Measurements from ENCODE around the gene PPM1M. TPM values are rescaled to one million over a fixed set of nuclear protein-coding genes. Genes with fewer than 3 reads are reported as not detected.

PPM1M gene
- total RNA-seq, 1 donor from 2014 or later, result 10.6 TPM

GRCh38 chr3:52248165-52248541, 2.6 kb downstream of the PPM1M start:
- H3K4me1 Mint-ChIP-seq, result peaks cover 8% of the 10 kb centered on the region
- DNase-seq (ENCODE audit: low spot score in 2 of 2, unreplicated experiment in 2 of 2), result no peak
- no peak overlapping the region for H3K4me3 Mint-ChIP-seq
- no peaks in the 10 kb centered on the region for H3K27me3 Mint-ChIP-seq (ENCODE audit: low read depth)
- TF ChIP-seq, protein P1, sequence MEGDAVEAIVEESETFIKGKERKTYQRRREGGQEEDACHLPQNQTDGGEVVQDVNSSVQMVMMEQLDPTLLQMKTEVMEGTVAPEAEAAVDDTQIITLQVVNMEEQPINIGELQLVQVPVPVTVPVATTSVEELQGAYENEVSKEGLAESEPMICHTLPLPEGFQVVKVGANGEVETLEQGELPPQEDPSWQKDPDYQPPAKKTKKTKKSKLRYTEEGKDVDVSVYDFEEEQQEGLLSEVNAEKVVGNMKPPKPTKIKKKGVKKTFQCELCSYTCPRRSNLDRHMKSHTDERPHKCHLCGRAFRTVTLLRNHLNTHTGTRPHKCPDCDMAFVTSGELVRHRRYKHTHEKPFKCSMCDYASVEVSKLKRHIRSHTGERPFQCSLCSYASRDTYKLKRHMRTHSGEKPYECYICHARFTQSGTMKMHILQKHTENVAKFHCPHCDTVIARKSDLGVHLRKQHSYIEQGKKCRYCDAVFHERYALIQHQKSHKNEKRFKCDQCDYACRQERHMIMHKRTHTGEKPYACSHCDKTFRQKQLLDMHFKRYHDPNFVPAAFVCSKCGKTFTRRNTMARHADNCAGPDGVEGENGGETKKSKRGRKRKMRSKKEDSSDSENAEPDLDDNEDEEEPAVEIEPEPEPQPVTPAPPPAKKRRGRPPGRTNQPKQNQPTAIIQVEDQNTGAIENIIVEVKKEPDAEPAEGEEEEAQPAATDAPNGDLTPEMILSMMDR (IDR thresholded peaks at IDR 0.05; ENCODE audit: unreplicated experiment), result no peak
- H3K36me3 Mint-ChIP-seq, result peaks cover 6% of the 10 kb centered on the region
- peak overlapping the region; percentile 64 for H3K27ac Mint-ChIP-seq
- no peaks in the 10 kb centered on the region for H3K9me3 Mint-ChIP-seq

DNA sequence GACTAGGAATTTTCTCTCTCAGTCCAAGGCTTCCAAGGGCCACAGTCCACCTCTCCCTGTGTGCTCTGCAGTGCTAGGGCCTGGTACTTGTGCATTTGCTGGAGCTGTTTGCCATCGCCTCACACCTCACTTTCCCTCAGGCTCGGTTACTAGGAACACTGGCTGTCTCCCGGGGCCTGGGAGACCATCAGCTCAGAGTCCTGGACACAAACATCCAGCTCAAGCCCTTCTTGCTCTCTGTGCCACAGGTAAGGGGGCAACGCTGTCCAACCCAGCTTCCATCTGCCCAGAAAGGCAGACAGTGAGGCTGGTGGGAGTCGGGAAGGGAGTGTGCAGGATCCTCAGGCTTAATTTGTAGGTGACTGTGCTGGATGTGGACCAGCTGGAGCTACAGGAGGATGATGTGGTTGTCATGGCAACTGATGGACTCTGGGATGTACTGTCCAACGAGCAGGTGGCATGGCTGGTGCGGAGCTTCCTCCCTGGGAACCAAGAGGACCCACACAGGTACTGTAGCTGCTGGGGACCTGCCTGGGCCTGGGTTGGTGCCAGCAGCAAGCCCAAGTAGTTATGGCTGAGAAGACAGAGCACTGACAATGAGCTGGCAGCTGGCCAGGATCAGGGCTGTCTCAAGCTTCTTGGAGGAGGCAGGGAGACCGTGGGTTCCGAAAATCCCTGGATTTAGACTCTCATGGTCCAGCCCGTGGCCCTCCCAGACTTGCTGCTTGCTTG, 3.4 kb downstream of the PPM1M start:
- Mint-ChIP-seq H3K4me3 (no peak overlapping the region), H3K9me3 (no peaks in the 10 kb centered on the region), H3K36me3 (peaks cover 9% of the 10 kb centered on the region), H3K27ac (no peak overlapping the region), H3K4me1 (peaks cover 10% of the 10 kb centered on the region), H3K27me3 (ENCODE audit: low read depth) (no peaks in the 10 kb centered on the region)
- no peak for DNase-seq (ENCODE audit: low spot score in 2 of 2, unreplicated experiment in 2 of 2)
- TF ChIP-seq, protein P1 (IDR thresholded peaks at IDR 0.05; ENCODE audit: unreplicated experiment), result no peak

DNA sequence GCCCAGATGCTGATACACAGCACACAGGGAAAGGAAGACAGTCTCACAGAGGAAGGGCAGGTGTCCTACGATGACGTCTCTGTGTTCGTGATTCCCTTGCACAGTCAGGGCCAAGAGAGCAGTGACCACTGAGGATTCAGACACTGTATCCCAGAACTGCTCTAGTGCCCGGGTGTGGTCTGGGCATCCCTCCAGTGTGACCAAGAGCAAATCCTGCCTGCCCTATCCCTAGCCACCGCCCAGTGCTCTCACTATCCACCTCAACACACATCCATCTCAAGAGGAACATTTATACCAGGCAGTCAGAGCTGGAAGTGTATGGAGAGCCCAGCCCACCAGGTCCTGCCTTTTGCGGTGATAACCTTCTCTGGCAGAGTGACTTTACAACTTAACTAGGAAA, 4.1 kb downstream of the PPM1M start:
- Mint-ChIP-seq H3K36me3 (peaks cover 13% of the 10 kb centered on the region), H3K4me3 (no peak overlapping the region), H3K27ac (peak overlapping the region; percentile 5), H3K27me3 (ENCODE audit: low read depth) (no peaks in the 10 kb centered on the region), H3K9me3 (no peaks in the 10 kb centered on the region), H3K4me1 (peaks cover 14% of the 10 kb centered on the region)
- TF ChIP-seq, protein P1 (IDR thresholded peaks at IDR 0.05; ENCODE audit: unreplicated experiment), result no peak
- no peak for DNase-seq (ENCODE audit: low spot score in 2 of 2, unreplicated experiment in 2 of 2)

DNA sequence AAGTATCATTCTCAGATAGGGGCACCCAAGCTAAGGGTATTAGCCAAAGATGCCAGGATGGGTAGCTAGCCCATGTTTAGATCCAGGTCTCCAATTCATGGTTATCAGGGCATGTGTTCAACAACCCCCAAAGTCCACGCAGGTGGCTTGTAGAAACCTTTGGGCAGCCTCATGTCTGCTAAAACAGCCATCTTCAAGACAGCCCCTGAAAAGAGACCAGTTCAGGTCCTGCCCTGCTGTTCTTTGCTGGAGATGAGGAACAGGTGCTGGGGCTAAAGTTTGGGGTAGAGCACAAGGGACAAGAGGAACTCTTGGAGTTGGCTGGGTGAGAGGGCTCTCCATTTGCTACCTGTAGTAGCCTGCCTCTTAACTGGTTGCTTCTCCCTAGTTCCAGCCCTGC, 4.6 kb downstream of the PPM1M start:
- Mint-ChIP-seq H3K4me3 (no peak overlapping the region), H3K4me1 (peaks cover 10% of the 10 kb centered on the region), H3K36me3 (peaks cover 14% of the 10 kb centered on the region), H3K9me3 (no peaks in the 10 kb centered on the region), H3K27me3 (ENCODE audit: low read depth) (no peaks in the 10 kb centered on the region), H3K27ac (no peak overlapping the region)
- TF ChIP-seq, protein P1 (IDR thresholded peaks at IDR 0.05; ENCODE audit: unreplicated experiment), result no peak
- no peak for DNase-seq (ENCODE audit: low spot score in 2 of 2, unreplicated experiment in 2 of 2)

- no peak for DNase-seq (ENCODE audit: low spot score in 2 of 2, unreplicated experiment in 2 of 2)
- H3K9me3 Mint-ChIP-seq, result no peaks in the 10 kb centered on the region
- H3K36me3 Mint-ChIP-seq, result peaks cover 34% of the 10 kb centered on the region
- TF ChIP-seq, protein P1 (IDR thresholded peaks at IDR 0.05; ENCODE audit: unreplicated experiment), result no peak
- peak overlapping the region; percentile 64 for H3K27ac Mint-ChIP-seq
- no peaks in the 10 kb centered on the region for H3K27me3 Mint-ChIP-seq (ENCODE audit: low read depth)
- H3K4me3 Mint-ChIP-seq, result no peak overlapping the region
- peaks cover 6% of the 10 kb centered on the region for H3K4me1 Mint-ChIP-seq
Measured at GRCh38 chr3:52253314-52254304, 8.1 kb downstream of the PPM1M start.

Data from mesothelial cell of epicardium (in vitro differentiated cells).